Endothelial cell of umbilical vein (primary cell): ENCODE data around the gene CSH2. TPM values are rescaled to one million over a fixed set of nuclear protein-coding genes. Genes with fewer than 3 reads are reported as not detected.

Source experiments
- BruUV-seq: library from RNA; stranded (reverse); fragments of 400-500 nt; replicated peaks from 2 replicates; lab custom pipeline; 2021; lab: Mats Ljungman, UMichigan
- CTCF ChIA-PET: fragments of 300-600, 350-600 bp; sonication (Branson Sonifier 250); formaldehyde crosslinking; loops from one replicate; lab custom pipeline; 2021; ENCODE audit warnings: antibody characterized with exemption, inconsistent platforms; lab: Charles Lee
- POLR2A ChIA-PET: fragments of 300-600, 350-600 bp; sonication (Branson Sonifier 250); formaldehyde crosslinking; loops from one replicate; lab custom pipeline; 2021; ENCODE audit warnings: antibody characterized with exemption, inconsistent platforms; lab: Charles Lee
- DNase-seq: peaks from one replicate; pipeline ENCODE4 v3.0.0-alpha.2; 2011; ENCODE audit warnings: low read depth, low spot score
- FAIRE-seq: peaks from 2 replicates; lab custom pipeline; 2011; peaks lifted over from hg19 to GRCh38; lab: Jason Lieb, UNC
- H2AFZ ChIP-seq: 2 replicates; pipeline ENCODE4 v1.6.0; 2012; ENCODE audit warnings: low read depth, low read length, control low read depth, inconsistent platforms
- H3K27ac ChIP-seq: 2 replicates; pipeline ENCODE4 v1.5.1; 2011; ENCODE audit warnings: low read depth, mild to moderate bottlenecking, control low read depth, low read length, moderate library complexity; ENCODE audit not compliant: insufficient read depth
- H3K27me3 ChIP-seq, 2 experiments: 2 replicates each; pipeline versions ENCODE4 v1.6.0 to v1.6.1; 2011; ENCODE audit warnings: low read length in 2 of 2, mixed read lengths in 1 of 2; ENCODE audit not compliant: control insufficient read depth in 2 of 2, insufficient read depth in 2 of 2
- H3K36me3 ChIP-seq, 2 experiments: 2 replicates in 1 of 2; 3 replicates in 1 of 2; pipeline ENCODE4 v1.5.1; 2011; ENCODE audit warnings: low read length in 2 of 2, mild to moderate bottlenecking in 1 of 2, moderate library complexity in 1 of 2; ENCODE audit not compliant: control insufficient read depth in 2 of 2, insufficient read depth in 2 of 2; ENCODE audit errors: extremely low read depth in 1 of 2
- H3K4me1 ChIP-seq: 3 replicates; pipeline ENCODE4 v1.5.1; 2011; ENCODE audit warnings: mild to moderate bottlenecking, low read length; ENCODE audit not compliant: control insufficient read depth, insufficient read depth; ENCODE audit errors: extremely low read depth
- H3K4me2 ChIP-seq: 2 replicates; pipeline ENCODE4 v1.6.1; 2011; ENCODE audit warnings: low read length, control low read depth, mixed read lengths; ENCODE audit not compliant: insufficient read depth
- H3K4me3 ChIP-seq, 3 experiments: fragments of 200-600 bp in 1 of 3; sonication (generic), shearing (Covaris generic) in 1 of 3; replicated peaks in 1 of 3; 2 replicates each; pipeline ENCODE4 v1.5.1; 2011 to 2016; ENCODE audit warnings: control low read depth in 3 of 3, low read length in 3 of 3, mild to moderate bottlenecking in 2 of 3, inconsistent platforms in 1 of 3, low read depth in 1 of 3, moderate library complexity in 1 of 3; ENCODE audit not compliant: insufficient read depth in 1 of 3
- H3K79me2 ChIP-seq: 2 replicates; pipeline ENCODE4 v1.6.0; 2012; ENCODE audit warnings: low read length, inconsistent platforms; ENCODE audit not compliant: control insufficient read depth, insufficient read depth
- H3K9ac ChIP-seq: replicated peaks from 2 replicates; pipeline ENCODE3; 2011; ENCODE audit warnings: low read length, control low read depth; ENCODE audit not compliant: insufficient read depth; ENCODE audit errors: extremely low read depth
- H3K9me1 ChIP-seq: replicated peaks from 3 replicates; pipeline ENCODE4 v1.6.0; 2011; ENCODE audit warnings: mild to moderate bottlenecking, low read length; ENCODE audit not compliant: control insufficient read depth, insufficient read depth; ENCODE audit errors: extremely low read depth
- H3K9me3 ChIP-seq: replicated peaks from 2 replicates; pipeline ENCODE4 v1.5.1; 2012; ENCODE audit warnings: low read length, inconsistent platforms; ENCODE audit not compliant: control insufficient read depth, insufficient read depth
- H4K20me1 ChIP-seq: replicated peaks from 2 replicates; pipeline ENCODE3; 2011; ENCODE audit warnings: mild to moderate bottlenecking, low read length; ENCODE audit not compliant: control insufficient read depth, insufficient read depth; ENCODE audit errors: extremely low read depth
- CTCF ChIP-seq, 2 donors: IDR thresholded peaks; 1 replicate in 1 of 2; 2 replicates in 1 of 2; pipeline ENCODE4 v1.5.1; 2011; ENCODE audit warnings: low read length in 2 of 2, mild to moderate bottlenecking in 2 of 2, moderate library complexity in 2 of 2, control low read depth in 1 of 2, inconsistent platforms in 1 of 2, low read depth in 1 of 2; ENCODE audit not compliant: insufficient read depth in 1 of 2; ENCODE audit errors: extremely low read depth in 1 of 2
- EZH2 ChIP-seq: IDR thresholded peaks from 2 replicates; pipeline ENCODE4 v1.6.1; 2012; ENCODE audit warnings: borderline replicate concordance, low read depth, mild to moderate bottlenecking, moderate library complexity, low read length, inconsistent platforms; ENCODE audit not compliant: severe bottlenecking
- FOS ChIP-seq: IDR thresholded peaks from 2 replicates; pipeline ENCODE4 v1.6.1; 2011; ENCODE audit warnings: mild to moderate bottlenecking, low read length, moderate library complexity, borderline replicate concordance; ENCODE audit not compliant: insufficient read depth
- GATA2 ChIP-seq: IDR thresholded peaks from 2 replicates; pipeline ENCODE4 v1.7.0; 2011; ENCODE audit warnings: low read depth, mild to moderate bottlenecking, moderate library complexity, mixed read lengths, low read length; ENCODE audit not compliant: insufficient read length, insufficient read depth
- JUN ChIP-seq: IDR thresholded peaks from 2 replicates; pipeline ENCODE4 v1.6.1; 2011; ENCODE audit warnings: borderline replicate concordance, low read depth; ENCODE audit not compliant: insufficient read length, insufficient read depth
- MAX ChIP-seq: IDR thresholded peaks from 2 replicates; pipeline ENCODE4 v1.6.1; 2011; ENCODE audit not compliant: insufficient read depth, insufficient read length
- MYC ChIP-seq: IDR thresholded peaks from one replicate; pipeline ENCODE4 v1.6.1; 2011; ENCODE audit warnings: mild to moderate bottlenecking, low read depth, low read length
- POLR2A ChIP-seq: IDR thresholded peaks from 2 replicates; pipeline ENCODE4 v1.6.1; 2012; ENCODE audit warnings: low read depth, mild to moderate bottlenecking, control low read depth, low read length
- POLR2AphosphoS5 ChIP-seq: IDR thresholded peaks from 2 replicates; pipeline ENCODE4 v1.6.1; 2012; ENCODE audit warnings: low read depth, mild to moderate bottlenecking, control low read depth, low read length, moderate library complexity; ENCODE audit not compliant: insufficient read depth
- dilution Hi-C: fragments of 300-500 bp; cut with MboI; formaldehyde crosslinking; loops from one replicate; pipeline ENCODE4 v1.15.0; 2019; ENCODE audit warnings: low sequenced_read_pairs; ENCODE audit not compliant: extremely low pct_ligation_motif_present
- intact Hi-C: fragments of 100-400 bp; cut with micrococcal nuclease; formaldehyde crosslinking; loops from one replicate; pipeline ENCODE4 v1.10.0; 2022
- polyA plus RNA-seq, 4 experiments: library from polyadenylated mRNA; depleted of rRNA in 3 of 4; stranded (reverse) in 3 of 4; unstranded in 1 of 4; fragments of >200 nt; gene quantifications; 2 replicates each; pipeline versions ENCODE4 v1.2.1 to v1.2.3, GENCODE V29; 2011 to 2012; ENCODE audit warnings: missing spikeins in 1 of 4
- total RNA-seq: library from RNA; stranded (reverse); gene quantifications from 2 replicates; pipeline ENCODE4 v1.2.3, GENCODE V29; 2021

The CSH2 gene
- total and polyA plus RNA-seq, 2 donors (not counting 3 experiments of a cell fraction or from before 2014, with no cell fraction given) = not detected

GRCh38 chr17:63911041-63911635, 37.7 kb upstream of the CSH2 start, which contains the start of gene CSHL1:
Gene CSHL1 (minus strand): TSS chr17:63911258. CDS start chr17:63911196, 62 bp downstream.
- Histone ChIP-seq H3K4me2 (no peak within 1 kb of the TSS), H3K27me3 (peaks cover 6 to 8% of the 10 kb centered on the region in 2 experiments), H3K9ac (no peak within 1 kb of the TSS), H3K4me1 (no peaks in the 10 kb centered on the region), H3K27ac (no peak within 1 kb of the TSS), H3K9me1 (no peaks in the 10 kb centered on the region), H4K20me1 (no peaks in the 10 kb centered on the region), H3K36me3 (no peaks in the 10 kb centered on the region), H3K9me3 (no peaks in the 10 kb centered on the region), H3K79me2 (no peaks in the 10 kb centered on the region), H2AFZ (no peak within 1 kb of the TSS), H3K4me3 (no peak within 1 kb of the TSS)
- intact Hi-C loops (loop anchor here (2.0 kb wide), 2 partner anchors 220 to 368 kb away; partner anchors contain the start of gene ERN1), dilution Hi-C loops (no loop called here)
- BruUV-seq = no TSS peak
- FAIRE-seq (peak; percentile 52), DNase-seq (no peak)
- POLR2A ChIA-PET = no interaction called here
- TF ChIP-seq POLR2AphosphoS5 = no peak
- TF ChIP-seq GATA2 = no peak
- no peak for TF ChIP-seq MAX
- no peak for TF ChIP-seq MYC
- TF ChIP-seq POLR2A = no peak
- TF ChIP-seq JUN = no peak
- no peak for TF ChIP-seq EZH2
- TF ChIP-seq CTCF (IDR thresholded peaks at IDR 0.05; ENCODE audit: extremely low read depth in 1 of 2, insufficient read depth in 1 of 2, low read depth in 1 of 2, low read length in 2 of 2) = no peak
- no peak for TF ChIP-seq FOS
- CTCF ChIA-PET = interaction anchor here (1.0 to 4.7 kb wide), 17 partner anchors 7 to 371 kb away, joined by 3 to 33 read pairs (median 4); partner anchors contain the start of gene ERN1
